IMR-90 (cell line): ENCODE results near the gene ADARB2. TPM values are rescaled to one million over a fixed set of nuclear protein-coding genes. Genes with fewer than 3 reads are reported as not detected.

Source experiments
- ATAC-seq: fragments of 200-7000 bp; cut with Tn5 transposase; 2 replicates; pipeline ENCODE4 v1.9.1; 2020; ENCODE audit warnings: low read depth, mild to moderate bottlenecking, moderate library complexity
- BruUV-seq: library from RNA; stranded (reverse); fragments of 400-500 nt; replicated peaks from 2 replicates; lab custom pipeline; 2021; lab: Mats Ljungman, UMichigan
- CTCF ChIA-PET: fragments of 300-600 bp; formaldehyde crosslinking; extraction: SDS; loops from one replicate; lab custom pipeline; 2021; ENCODE audit warnings: antibody characterized with exemption; lab: Yijun Ruan, JAX
- POLR2A ChIA-PET: fragments of 300-600 bp; sonication (Branson Sonifier 250); formaldehyde crosslinking; loops from one replicate; lab custom pipeline; 2022; ENCODE audit warnings: antibody characterized with exemption; ENCODE audit not compliant: unreplicated experiment; lab: Charles Lee
- DNase-seq: peaks from one replicate; pipeline ENCODE4 v3.0.0; 2013
- H2AFZ ChIP-seq: replicated peaks from 2 replicates; pipeline ENCODE3; 2013; ENCODE audit warnings: low read length, mild to moderate bottlenecking; ENCODE audit not compliant: poor library complexity
- H2AK5ac ChIP-seq: 2 replicates; pipeline ENCODE4 v1.6.1; 2013; ENCODE audit warnings: low read depth, low read length, inconsistent platforms
- H2AK9ac ChIP-seq: replicated peaks from 2 replicates; pipeline ENCODE3; 2013; ENCODE audit warnings: mild to moderate bottlenecking, low read depth, low read length, moderate library complexity; ENCODE audit not compliant: poor library complexity
- H2BK120ac ChIP-seq: 2 replicates; pipeline ENCODE4 v1.6.1; 2013; ENCODE audit warnings: low read depth, low read length, inconsistent platforms
- H2BK15ac ChIP-seq: 3 replicates; pipeline ENCODE4 v1.6.1; 2013; ENCODE audit warnings: low read depth, low read length, inconsistent platforms
- H2BK20ac ChIP-seq: 2 replicates; pipeline ENCODE4 v1.6.1; 2013; ENCODE audit warnings: low read depth, mild to moderate bottlenecking, inconsistent platforms, low read length, moderate library complexity
- H2BK5ac ChIP-seq: 2 replicates; pipeline ENCODE4 v1.6.1; 2013; ENCODE audit warnings: mild to moderate bottlenecking, low read depth, low read length, inconsistent platforms; ENCODE audit not compliant: poor library complexity, severe bottlenecking
- H3K14ac ChIP-seq: replicated peaks from 2 replicates; pipeline ENCODE4 v1.6.1; 2013; ENCODE audit warnings: low read depth, low read length, inconsistent platforms
- H3K18ac ChIP-seq: 2 replicates; pipeline ENCODE4 v1.6.1; 2013; ENCODE audit warnings: low read depth, low read length, control low read depth
- H3K23ac ChIP-seq: 2 replicates; pipeline ENCODE4 v1.6.1; 2013; ENCODE audit warnings: low read depth, low read length, inconsistent platforms
- H3K27ac ChIP-seq: 2 replicates; pipeline ENCODE4 v1.5.1; 2013; ENCODE audit warnings: mild to moderate bottlenecking, control low read depth, low read length; ENCODE audit not compliant: insufficient read depth
- H3K27me3 ChIP-seq: 2 replicates; pipeline ENCODE4 v1.6.1; 2013; ENCODE audit warnings: low read length; ENCODE audit not compliant: control insufficient read depth, insufficient read depth
- H3K36me3 ChIP-seq: 2 replicates; pipeline ENCODE4 v1.6.1; 2013; ENCODE audit warnings: low read length, mixed read lengths; ENCODE audit not compliant: control insufficient read depth, insufficient read depth
- H3K4ac ChIP-seq: 2 replicates; pipeline ENCODE4 v1.6.1; 2013; ENCODE audit warnings: low read depth, low read length, inconsistent platforms
- H3K4me1 ChIP-seq: 2 replicates; pipeline ENCODE4 v1.6.1; 2013; ENCODE audit warnings: low read length, mixed read lengths; ENCODE audit not compliant: control insufficient read depth, insufficient read depth
- H3K4me2 ChIP-seq: 2 replicates; pipeline ENCODE4 v1.6.1; 2013; ENCODE audit warnings: low read depth, mild to moderate bottlenecking, control low read depth, low read length, moderate library complexity
- H3K4me3 ChIP-seq: 2 replicates; pipeline ENCODE4 v1.5.1; 2013; ENCODE audit warnings: low read depth, mild to moderate bottlenecking, control low read depth, low read length, moderate library complexity; ENCODE audit not compliant: insufficient read depth
- H3K56ac ChIP-seq: 2 replicates; pipeline ENCODE4 v1.6.1; 2013; ENCODE audit warnings: low read length, inconsistent platforms; ENCODE audit not compliant: insufficient read depth; ENCODE audit errors: extremely low read depth
- H3K79me1 ChIP-seq, 2 experiments: 2 replicates each; pipeline ENCODE4 v1.6.1; 2013; ENCODE audit warnings: low read length in 2 of 2, inconsistent platforms in 1 of 2, low read depth in 1 of 2
- H3K9ac ChIP-seq: 2 replicates; pipeline ENCODE4 v1.6.1; 2013; ENCODE audit warnings: low read depth, low read length, control low read depth
- H3K9me1 ChIP-seq: 2 replicates; pipeline ENCODE4 v1.6.1; 2013; ENCODE audit warnings: low read length, inconsistent platforms; ENCODE audit not compliant: insufficient read depth
- H3K9me3 ChIP-seq: 2 replicates; pipeline ENCODE4 v1.6.1; 2013; ENCODE audit warnings: low read length; ENCODE audit not compliant: control insufficient read depth, insufficient read depth
- H4K20me1 ChIP-seq: 2 replicates; pipeline ENCODE4 v1.6.1; 2013; ENCODE audit warnings: low read length, inconsistent platforms; ENCODE audit not compliant: insufficient read depth
- H4K5ac ChIP-seq: 2 replicates; pipeline ENCODE4 v1.6.1; 2013; ENCODE audit warnings: mild to moderate bottlenecking, low read depth, low read length, control low read depth
- H4K8ac ChIP-seq, 2 experiments: 2 replicates each; pipeline ENCODE4 v1.6.1; 2013; ENCODE audit warnings: low read depth in 2 of 2, low read length in 2 of 2, control low read depth in 1 of 2, inconsistent platforms in 1 of 2
- H4K91ac ChIP-seq: 2 replicates; pipeline ENCODE4 v1.6.1; 2013; ENCODE audit warnings: low read depth, low read length, inconsistent platforms; ENCODE audit not compliant: insufficient read depth
- BHLHE40 ChIP-seq: fragments of 150-350 bp; IDR thresholded peaks from 2 replicates; pipeline ENCODE4 v1.6.1; 2016; ENCODE audit warnings: mild to moderate bottlenecking, low read depth, low read length
- CEBPB ChIP-seq: IDR thresholded peaks from 2 replicates; pipeline ENCODE4 v1.6.1; 2012; ENCODE audit warnings: low read depth, low read length, improper control_type of control experiment
- CHD1 ChIP-seq: IDR thresholded peaks from 2 replicates; pipeline ENCODE4 v1.6.1; 2012; ENCODE audit warnings: low read depth, low read length, improper control_type of control experiment
- CTCF ChIP-seq: conservative IDR thresholded peaks from 2 replicates; pipeline ENCODE4 v1.5.1; 2012; ENCODE audit warnings: mild to moderate bottlenecking, low read depth, low read length, improper control_type of control experiment
- ELK1 ChIP-seq: fragments of 150-350 bp; IDR thresholded peaks from 2 replicates; pipeline ENCODE4 v1.6.1; 2016; ENCODE audit warnings: low read depth, mild to moderate bottlenecking, low read length, moderate library complexity, borderline replicate concordance
- MAFK ChIP-seq: IDR thresholded peaks from 2 replicates; pipeline ENCODE4 v1.6.1; 2012; ENCODE audit warnings: low read depth, low read length, improper control_type of control experiment
- MAZ ChIP-seq: IDR thresholded peaks from 2 replicates; pipeline ENCODE4 v1.6.1; 2012; ENCODE audit warnings: low read depth, mild to moderate bottlenecking, low read length, improper control_type of control experiment, moderate library complexity, borderline replicate concordance
- MXI1 ChIP-seq: IDR thresholded peaks from 2 replicates; pipeline ENCODE4 v1.6.1; 2012; ENCODE audit warnings: low read depth, mild to moderate bottlenecking, low read length, moderate library complexity, borderline replicate concordance
- NFE2L2 ChIP-seq: fragments of 150-350 bp; IDR thresholded peaks from 2 replicates; pipeline ENCODE4 v1.6.1; 2016; ENCODE audit warnings: low read depth, mild to moderate bottlenecking, low read length
- POLR2A ChIP-seq: IDR thresholded peaks from 2 replicates; pipeline ENCODE4 v1.6.1; 2012; ENCODE audit warnings: mild to moderate bottlenecking, low read depth, low read length
- RAD21 ChIP-seq: IDR thresholded peaks from 2 replicates; pipeline ENCODE4 v1.6.1; 2012; ENCODE audit warnings: low read length, improper control_type of control experiment
- RCOR1 ChIP-seq: IDR thresholded peaks from 2 replicates; pipeline ENCODE4 v1.6.1; 2012; ENCODE audit warnings: mild to moderate bottlenecking, low read length, improper control_type of control experiment; ENCODE audit not compliant: insufficient replicate concordance
- RFX5 ChIP-seq: IDR thresholded peaks from 2 replicates; pipeline ENCODE4 v1.8.0; 2012; ENCODE audit warnings: low read depth, mild to moderate bottlenecking, low read length, moderate library complexity
- SMC3 ChIP-seq: fragments of 150-350 bp; IDR thresholded peaks from 2 replicates; pipeline ENCODE4 v1.6.1; 2016; ENCODE audit warnings: low read depth, mild to moderate bottlenecking, antibody characterized with exemption, low read length, moderate library complexity
- USF2 ChIP-seq: fragments of 150-350 bp; IDR thresholded peaks from 2 replicates; pipeline ENCODE4 v1.6.1; 2017; ENCODE audit warnings: mild to moderate bottlenecking, antibody characterized with exemption, low read length, low read depth
- WGBS, 2 experiments: methylation state at CpG; one replicate each; pipeline versions ENCODE4 v1.1.5 to v1.1.7; 2013; ENCODE audit warnings: missing lambda C conversion rate in 2 of 2; ENCODE audit not compliant: insufficient read length in 1 of 2; ENCODE audit errors: extremely low coverage in 2 of 2; 5-methylcytosine and 5-hydroxymethylcytosine counted together
- dilution Hi-C: fragments of 300-500 bp; cut with HindIII; formaldehyde crosslinking; loops from one replicate; pipeline ENCODE4 v1.14.3; 2018; ENCODE audit warnings: low sequenced_read_pairs; ENCODE audit not compliant: unreplicated experiment
- in situ Hi-C: fragments of 300-500 bp; cut with MboI; formaldehyde crosslinking; loops from 3 replicates; pipeline ENCODE4 v1.14.3; 2019; ENCODE audit warnings: low sequenced_read_pairs, inconsistent platforms, mixed read lengths
- intact Hi-C: fragments of 100-400 bp; cut with micrococcal nuclease; formaldehyde crosslinking; loops from 2 replicates; pipeline ENCODE4 v1.10.0; 2022
- polyA plus RNA-seq, 3 experiments: library from polyadenylated mRNA; depleted of rRNA; stranded (reverse); fragments of >200 nt; gene quantifications; 2 replicates each; pipeline ENCODE4 v1.2.3, GENCODE V29; 2012; ENCODE audit warnings: low replicate concordance in 1 of 3
- total RNA-seq: library from RNA; depleted of rRNA; stranded (reverse); fragments of >200 nt; gene quantifications from 2 replicates; pipeline ENCODE4 v1.2.3, GENCODE V29; 2012

ADARB2 gene
- total and polyA plus RNA-seq, 2 of the 4 experiments (the other 2 are of a cell fraction): not detected

- no peak overlapping the region for H3K14ac ChIP-seq
- H2AK5ac ChIP-seq: no peak overlapping the region
- no TSS peak for BruUV-seq
- H4K91ac ChIP-seq: no peak overlapping the region
- no peaks in the 10 kb centered on the region for H3K27me3 ChIP-seq
- no peak overlapping the region for H3K4me2 ChIP-seq
- no peaks in the 10 kb centered on the region for H3K36me3 ChIP-seq
- no peak overlapping the region for H2BK120ac ChIP-seq
- intact Hi-C loops: no loop called here
- no peak overlapping the region for H2BK20ac ChIP-seq
- H4K5ac ChIP-seq: no peak overlapping the region
- H3K27ac ChIP-seq: no peak overlapping the region
- ChIA-PET CTCF (no interaction called here), POLR2A (no interaction called here)
- H4K20me1 ChIP-seq: no peaks in the 10 kb centered on the region
- ATAC-seq (no peak), DNase-seq (no peak)
- no peak overlapping the region for H2BK15ac ChIP-seq
- no peak overlapping the region for H3K56ac ChIP-seq
- no peak overlapping the region for H3K4me3 ChIP-seq
- H3K18ac ChIP-seq: no peak overlapping the region
- dilution Hi-C loops: no loop called here
- no peak overlapping the region for H4K8ac ChIP-seq
- peaks cover 52% of the 10 kb centered on the region for H3K9me3 ChIP-seq
- no peak overlapping the region for H2AK9ac ChIP-seq
- no peak overlapping the region for H3K9ac ChIP-seq
- H3K23ac ChIP-seq: no peak overlapping the region
- TF ChIP-seq NFE2L2: no peak
- TF ChIP-seq CHD1: no peak
- no peak for TF ChIP-seq USF2
- TF ChIP-seq BHLHE40: no peak
- TF ChIP-seq ELK1: no peak
- TF ChIP-seq RFX5: no peak
- no peak for TF ChIP-seq CTCF
- no peak for TF ChIP-seq SMC3
- TF ChIP-seq POLR2A: no peak
- TF ChIP-seq RCOR1: no peak
- no peak for TF ChIP-seq CEBPB
- TF ChIP-seq MAZ: no peak
- no peak for TF ChIP-seq MXI1
- no peak for TF ChIP-seq MAFK
- TF ChIP-seq RAD21: no peak
- 90% methylated on average over 6 of the region's 17 CpGs; no CpG with 5 or more reads in 1 of the 2 experiments for WGBS, 2 experiments
- no peaks in the 10 kb centered on the region for H3K4me1 ChIP-seq
- H2BK5ac ChIP-seq: no peak overlapping the region
- no peak overlapping the region for H3K4ac ChIP-seq
- in situ Hi-C loops: no loop called here
- no peaks in the 10 kb centered on the region for H3K9me1 ChIP-seq
- no peak overlapping the region for H2AFZ ChIP-seq
- H3K79me1 ChIP-seq: no peaks in the 10 kb centered on the region
Observed at GRCh38 chr10:1418031-1418550, 319.2 kb downstream of the ADARB2 start.
